Measurements from ENCODE around the gene PLEKHM3.

Gene PLEKHM3

GRCh38 chr2:207810200-207810788 is 215.0 kb downstream of the PLEKHM3 start:
- FAIRE-seq (no peak), DNase-seq (ENCODE audit: insufficient read length, low spot score) (no peak)

GRCh38 chr2:207808119-207808518 is 217.2 kb downstream of the PLEKHM3 start:
- no peak for DNase-seq (ENCODE audit: insufficient read length, low spot score)
- FAIRE-seq, result no peak

- DNase-seq (ENCODE audit: insufficient read length, low spot score) (no peak), FAIRE-seq (no peak)
Measured at GRCh38 chr2:207807516-207807915, 217.8 kb downstream of the PLEKHM3 start.

GRCh38 chr2:207805566-207806226 is 219.6 kb downstream of the PLEKHM3 start:
- FAIRE-seq, result no peak
- no peak for DNase-seq (ENCODE audit: insufficient read length, low spot score)

GRCh38 chr2:207802650-207803049 is 222.7 kb downstream of the PLEKHM3 start:
- no peak for FAIRE-seq
- no peak for DNase-seq (ENCODE audit: insufficient read length, low spot score)

- no peak for DNase-seq (ENCODE audit: insufficient read length, low spot score)
- FAIRE-seq, result no peak
Measured at GRCh38 chr2:207801259-207801658, 224.1 kb downstream of the PLEKHM3 start.

GRCh38 chr2:207796585-207797350 is 228.6 kb downstream of the PLEKHM3 start:
- DNase-seq (ENCODE audit: insufficient read length, low spot score) (no peak), FAIRE-seq (no peak)

- DNase-seq (ENCODE audit: insufficient read length, low spot score), result no peak
- no peak for FAIRE-seq
Measured at GRCh38 chr2:207792244-207792785, 233.0 kb downstream of the PLEKHM3 start.

GRCh38 chr2:207791579-207792243 is 233.6 kb downstream of the PLEKHM3 start:
- no peak for DNase-seq (ENCODE audit: insufficient read length, low spot score)
- FAIRE-seq, result no peak

GRCh38 chr2:207790898-207791297 is 234.4 kb downstream of the PLEKHM3 start:
- FAIRE-seq, result no peak

GRCh38 chr2:207787800-207788199 is 237.5 kb downstream of the PLEKHM3 start:
- FAIRE-seq (no peak), DNase-seq (ENCODE audit: insufficient read length, low spot score) (no peak)

More at GRCh38 chr2:207790898-207791297, 234.4 kb downstream of the PLEKHM3 start:
- no peak for DNase-seq (ENCODE audit: insufficient read length, low spot score)

- DNase-seq (ENCODE audit: insufficient read length, low spot score), result no peak
- no peak for FAIRE-seq
Measured at GRCh38 chr2:207787017-207787416, 238.3 kb downstream of the PLEKHM3 start.

- DNase-seq (ENCODE audit: insufficient read length, low spot score), result no peak
- FAIRE-seq, result no peak
Measured at GRCh38 chr2:207784898-207785297, 240.4 kb downstream of the PLEKHM3 start.

- FAIRE-seq, result no peak
- no peak for DNase-seq (ENCODE audit: insufficient read length, low spot score)
Measured at GRCh38 chr2:207783514-207783913, 241.8 kb downstream of the PLEKHM3 start.

- FAIRE-seq (no peak), DNase-seq (ENCODE audit: insufficient read length, low spot score) (no peak)
Measured at GRCh38 chr2:207782238-207783030, 242.9 kb downstream of the PLEKHM3 start.

- FAIRE-seq, result no peak
Measured at GRCh38 chr2:207779523-207779922, 245.8 kb downstream of the PLEKHM3 start.

GRCh38 chr2:207778298-207778882 is 246.9 kb downstream of the PLEKHM3 start:
- no peak for DNase-seq (ENCODE audit: insufficient read length, low spot score)
- no peak for FAIRE-seq

More at GRCh38 chr2:207779523-207779922, 245.8 kb downstream of the PLEKHM3 start:
- no peak for DNase-seq (ENCODE audit: insufficient read length, low spot score)

GRCh38 chr2:207777124-207777523 is 248.2 kb downstream of the PLEKHM3 start:
- DNase-seq (ENCODE audit: insufficient read length, low spot score) (no peak), FAIRE-seq (no peak)

- no peak for FAIRE-seq
- no peak for DNase-seq (ENCODE audit: insufficient read length, low spot score)
Measured at GRCh38 chr2:207775473-207775872, 249.9 kb downstream of the PLEKHM3 start.

GRCh38 chr2:207772844-207773205 is 252.5 kb downstream of the PLEKHM3 start:
- FAIRE-seq (no peak), DNase-seq (ENCODE audit: insufficient read length, low spot score) (no peak)

Measured in GM19239 (cell line).